ENCODE data around the gene TPD52L2.
"Not testable (repeated sequence)": the region's sequence is repeated elsewhere in the genome, so short reads cannot be mapped to it uniquely, and the experiment has no call there.

The TPD52L2 gene

DNA sequence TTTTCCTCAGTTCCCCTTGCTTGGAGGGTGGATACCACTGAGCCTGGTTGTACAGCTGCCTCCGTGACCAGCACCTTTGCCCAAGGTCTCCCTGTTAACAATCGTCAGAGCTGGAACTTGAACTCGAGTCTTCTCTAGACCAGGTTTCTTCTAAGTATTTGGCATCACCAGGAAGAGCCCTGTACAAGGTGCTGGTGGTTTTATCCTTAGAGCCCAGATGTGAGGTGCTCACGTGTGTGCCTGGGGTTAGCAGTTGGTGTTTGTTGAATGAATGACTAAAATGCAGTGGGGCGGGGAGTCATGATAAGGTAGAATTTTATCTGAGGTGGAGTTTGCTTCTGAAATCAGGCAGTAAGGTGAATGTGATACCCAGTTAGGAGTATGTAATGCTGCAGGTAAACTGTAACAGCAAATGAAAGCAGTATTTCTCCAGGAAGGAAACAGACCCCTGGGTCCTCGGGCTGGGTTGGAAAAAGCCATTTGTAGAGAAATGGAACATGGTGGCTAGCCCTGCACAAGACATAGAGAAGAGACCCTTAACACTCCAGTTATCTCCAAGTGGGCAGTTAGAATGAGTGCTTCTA, 33.0 kb downstream of the TPD52L2 start:
- no peak for DNase-seq

DNA sequence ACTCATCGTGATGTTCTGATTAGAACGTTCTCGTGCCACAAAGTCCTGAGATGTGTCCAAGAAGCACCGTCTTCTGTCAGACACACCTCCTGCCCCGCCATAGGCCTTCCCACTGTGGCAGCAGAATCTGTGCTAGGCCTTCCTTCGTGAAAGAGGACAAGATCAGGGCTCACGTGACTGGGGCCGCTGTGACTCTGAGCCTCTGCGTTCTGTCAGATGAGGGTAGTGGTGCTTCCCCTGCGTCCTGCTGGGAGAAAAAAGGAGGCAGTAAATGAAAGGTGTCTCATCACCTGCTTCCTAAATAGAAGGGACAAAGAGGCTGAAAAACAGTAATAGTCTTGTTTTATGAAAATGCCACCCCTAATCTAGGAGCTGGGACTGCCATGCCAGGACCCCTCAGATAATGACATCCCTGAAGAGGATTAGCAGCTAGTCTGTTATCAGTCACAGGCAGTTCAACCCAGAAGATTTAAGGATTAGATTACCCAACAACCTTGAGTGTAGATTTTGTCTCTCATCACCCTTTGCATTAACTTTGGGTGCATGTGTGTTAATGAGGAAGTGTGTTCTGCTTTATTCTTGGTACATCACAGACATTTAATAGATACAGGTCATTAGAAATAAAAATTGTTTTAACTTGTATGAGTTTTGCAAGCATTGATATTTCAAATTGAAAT, 34.0 kb downstream of the TPD52L2 start:
- DNase-seq = no peak

DNA sequence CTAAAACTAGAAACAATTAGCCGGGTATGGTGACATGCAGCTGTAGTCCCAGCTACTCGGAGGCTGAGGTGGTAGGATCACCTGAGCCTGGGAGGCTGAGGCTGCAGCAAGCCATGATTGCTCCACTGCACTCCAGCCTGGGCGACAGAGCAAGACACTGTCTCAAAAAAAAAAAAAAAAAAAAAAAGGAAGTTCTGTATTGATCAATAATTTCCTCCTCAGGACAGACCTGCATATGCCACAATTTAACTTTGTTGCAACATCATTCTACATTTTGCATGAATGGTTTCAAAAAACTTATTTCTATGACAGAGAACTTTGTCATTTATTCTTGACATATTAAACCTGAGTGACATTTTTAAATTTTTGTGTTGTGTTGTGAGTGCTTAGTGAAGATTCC, 35.3 kb downstream of the TPD52L2 start:
- no peak for DNase-seq

- DNase-seq = no peak
Measured at GRCh38 chr20:63903796-63904561, 38.9 kb downstream of the TPD52L2 start.

DNA sequence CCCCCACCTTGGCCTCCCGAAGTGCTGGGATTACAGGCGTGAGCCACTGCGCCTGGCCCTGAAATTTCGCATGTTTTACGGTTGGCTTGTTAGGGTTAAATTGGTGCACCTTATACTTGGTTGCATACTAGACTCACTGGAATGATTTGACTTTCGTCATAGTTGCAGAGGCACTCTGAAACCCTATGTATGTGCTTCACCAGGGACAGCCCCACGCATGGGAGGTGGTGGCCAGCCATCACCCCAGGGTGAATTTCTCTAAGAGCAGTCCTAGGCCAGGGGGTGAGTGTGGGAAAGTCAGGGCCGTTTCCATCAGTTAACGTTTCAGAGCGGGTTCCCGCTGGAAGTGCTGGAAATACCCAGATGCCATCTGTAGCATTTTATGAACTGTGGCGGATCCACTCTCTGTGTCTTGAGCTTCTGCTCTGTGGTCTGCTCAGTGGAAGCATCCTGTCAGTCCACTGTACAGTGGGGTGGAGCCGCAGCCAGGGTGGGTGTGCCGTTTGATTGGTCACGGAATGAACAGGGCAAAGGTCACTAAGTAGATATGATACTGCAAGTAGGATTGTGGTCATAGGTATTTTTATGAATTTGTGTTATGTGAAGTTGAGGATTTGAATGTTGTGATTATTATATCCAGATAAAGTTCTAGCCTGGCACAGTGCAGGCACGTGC, 43.1 kb downstream of the TPD52L2 start:
- DNase-seq = no peak

GRCh38 chr20:63911176-63911575, 46.1 kb downstream of the TPD52L2 start:
- no peak for DNase-seq

GRCh38 chr20:63913768-63914167, 48.7 kb downstream of the TPD52L2 start:
- no peak for DNase-seq

DNA sequence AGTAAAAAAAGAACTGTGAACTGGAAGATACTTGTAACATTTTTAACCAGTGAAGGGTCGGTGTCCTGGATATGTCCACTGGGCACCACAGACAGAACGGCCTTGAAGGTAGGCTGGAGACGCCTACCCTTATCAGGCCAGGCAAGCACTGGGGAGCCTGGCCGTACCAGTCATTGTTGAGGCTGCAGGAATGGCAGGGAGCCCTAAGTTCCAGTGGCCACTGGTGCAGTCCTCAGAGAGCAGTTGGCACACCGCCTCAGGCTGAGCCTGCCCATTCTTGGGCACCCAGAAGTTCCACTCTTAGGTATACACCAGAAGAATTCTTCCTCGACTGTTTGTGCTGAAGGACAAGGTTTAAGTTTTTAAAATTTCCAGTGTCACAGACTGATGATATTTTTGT, 50.4 kb downstream of the TPD52L2 start:
- DNase-seq = no peak

GRCh38 chr20:63916371-63916939, 51.4 kb downstream of the TPD52L2 start:
- not testable (repeated sequence) for DNase-seq

- DNase-seq = no peak
Measured at GRCh38 chr20:63917811-63918210, 52.7 kb downstream of the TPD52L2 start.

DNA sequence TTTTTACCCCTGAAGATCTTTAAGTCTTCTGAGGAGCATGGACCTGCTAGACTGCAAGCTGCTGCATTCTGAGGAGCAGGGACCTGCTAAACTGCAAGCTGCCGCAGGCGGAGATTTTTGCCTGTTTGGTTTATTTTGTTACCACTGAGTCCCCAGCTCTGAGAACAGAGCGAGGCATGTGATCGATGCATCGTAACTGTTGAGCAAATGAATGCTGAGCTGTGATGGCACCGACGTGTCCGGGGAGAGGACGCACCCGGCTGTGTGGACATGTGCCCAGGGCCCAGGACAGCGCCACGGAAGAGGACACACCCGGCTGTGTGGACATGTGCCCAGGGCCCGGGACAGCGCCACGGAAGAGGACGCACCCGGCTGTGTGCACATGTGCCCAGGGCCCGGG, 54.1 kb downstream of the TPD52L2 start:
- DNase-seq = no peak

DNA sequence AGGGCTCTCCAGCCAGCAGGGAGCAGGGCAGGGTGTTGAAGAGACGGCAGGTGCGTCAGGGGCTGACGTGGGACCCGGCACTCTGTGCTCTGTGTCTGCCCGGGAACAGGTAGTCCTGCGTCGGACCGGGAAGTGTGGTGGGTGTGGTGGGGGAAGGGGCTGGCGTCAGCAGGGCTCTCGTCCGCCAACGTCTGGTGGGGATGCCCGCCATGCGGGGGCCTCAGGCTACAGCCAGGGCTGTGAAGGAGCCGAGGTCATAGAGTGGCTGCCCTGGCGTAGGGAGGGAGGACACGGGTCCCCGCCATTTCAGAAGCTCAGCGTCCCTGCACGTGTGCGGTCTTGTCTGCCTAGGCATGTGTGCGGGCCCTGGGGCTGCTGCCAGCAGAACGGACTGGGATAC, 55.2 kb downstream of the TPD52L2 start:
- DNase-seq = no peak

DNA sequence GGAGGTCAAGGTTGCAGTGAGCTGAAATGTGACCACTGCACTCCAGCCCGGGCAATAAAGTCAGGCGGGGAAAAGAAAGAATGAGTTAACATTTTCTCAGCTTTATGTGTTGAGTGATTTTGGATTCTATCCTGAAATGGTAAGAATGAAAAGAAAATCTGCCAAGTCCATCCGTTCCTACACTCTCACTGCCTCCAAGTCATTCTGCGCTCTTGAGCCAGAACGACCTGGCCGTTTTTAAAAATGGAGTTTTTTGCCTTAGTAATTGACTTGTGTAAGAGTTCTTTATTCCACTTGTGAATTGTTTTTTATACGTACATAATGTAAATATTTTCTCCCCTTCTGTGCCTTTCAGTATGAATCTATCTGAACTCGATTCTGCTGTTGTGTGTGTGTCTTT, 58.6 kb downstream of the TPD52L2 start:
- DNase-seq = no peak

GRCh38 chr20:63924241-63924640, 59.2 kb downstream of the TPD52L2 start:
- DNase-seq = no peak

- no peak for DNase-seq
Measured at GRCh38 chr20:63926298-63926697, 61.2 kb downstream of the TPD52L2 start.

- DNase-seq = no peak
Measured at GRCh38 chr20:63929071-63929470, 64.0 kb downstream of the TPD52L2 start.

DNA sequence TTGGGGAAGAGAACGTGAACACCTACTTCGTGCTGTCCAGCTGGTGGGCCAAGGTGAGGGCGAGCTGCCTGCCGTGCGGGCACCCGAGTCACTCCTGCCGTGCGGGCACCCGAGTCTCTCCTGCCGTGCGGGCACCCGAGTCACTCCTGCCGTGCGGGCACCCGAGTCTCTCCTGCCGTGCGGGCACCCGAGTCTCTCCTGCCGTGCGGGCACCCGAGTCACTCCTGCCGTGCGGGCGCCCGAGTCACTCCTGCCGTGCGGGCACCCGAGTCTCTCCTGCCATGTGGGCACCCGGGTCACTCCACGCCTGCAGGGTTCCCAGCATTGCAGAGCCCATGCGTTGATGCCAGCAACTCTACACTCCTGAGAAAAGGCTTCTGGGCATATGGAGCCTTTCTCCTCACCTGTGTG, 64.4 kb downstream of the TPD52L2 start:
- DNase-seq = not testable (repeated sequence)

DNA sequence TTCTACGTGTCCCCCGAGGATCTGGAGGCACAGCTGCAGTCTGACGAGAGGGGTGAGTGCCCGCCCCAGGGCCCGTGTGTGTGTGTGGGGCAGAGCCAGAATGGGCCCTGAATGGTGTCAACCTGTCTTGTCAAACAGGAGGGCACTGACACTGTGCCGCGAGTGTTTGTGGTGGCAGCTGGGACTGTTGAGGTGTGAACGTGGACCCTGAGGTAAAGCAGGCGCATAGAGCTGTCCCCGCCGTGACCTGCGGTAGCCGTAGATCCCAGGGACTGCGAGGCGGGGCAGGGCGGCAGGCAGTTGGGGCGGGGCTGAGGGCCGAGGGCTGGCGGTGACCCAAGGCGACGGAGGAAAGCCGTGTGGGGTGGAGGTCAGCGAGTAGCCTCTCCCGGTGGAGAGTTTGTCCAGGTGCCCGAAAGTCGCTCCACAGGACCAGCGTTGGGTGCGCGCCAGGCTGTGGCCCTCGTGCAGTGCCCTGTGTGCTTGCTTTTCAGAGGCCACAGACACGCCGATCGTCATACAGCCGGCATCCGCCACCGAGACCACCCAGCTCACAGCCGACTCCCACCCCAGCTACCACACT, 66.0 kb downstream of the TPD52L2 start:
- no peak for DNase-seq

DNA sequence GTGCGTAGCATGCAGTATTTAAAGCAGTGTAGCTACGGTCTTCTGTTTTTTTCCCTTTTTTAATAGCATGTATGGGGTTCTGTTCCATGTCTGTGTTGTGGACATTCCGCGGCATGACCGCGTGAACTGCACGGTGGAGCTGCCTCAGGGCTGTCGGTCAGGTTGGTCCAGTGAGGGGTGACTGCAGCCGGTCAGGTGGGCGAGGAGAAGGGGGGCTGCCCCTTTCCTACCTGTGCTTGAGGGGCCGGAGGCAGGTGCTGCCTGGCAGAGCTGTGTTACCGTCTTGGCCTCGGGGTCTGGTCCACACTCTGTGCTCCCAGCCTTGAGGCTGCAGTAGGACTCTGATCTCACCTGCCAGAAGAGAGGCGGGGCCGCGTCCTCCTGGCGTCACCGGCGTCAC, 66.7 kb downstream of the TPD52L2 start:
- DNase-seq = no peak

- no peak for DNase-seq
Measured at GRCh38 chr20:63932606-63933160, 67.6 kb downstream of the TPD52L2 start.

DNA sequence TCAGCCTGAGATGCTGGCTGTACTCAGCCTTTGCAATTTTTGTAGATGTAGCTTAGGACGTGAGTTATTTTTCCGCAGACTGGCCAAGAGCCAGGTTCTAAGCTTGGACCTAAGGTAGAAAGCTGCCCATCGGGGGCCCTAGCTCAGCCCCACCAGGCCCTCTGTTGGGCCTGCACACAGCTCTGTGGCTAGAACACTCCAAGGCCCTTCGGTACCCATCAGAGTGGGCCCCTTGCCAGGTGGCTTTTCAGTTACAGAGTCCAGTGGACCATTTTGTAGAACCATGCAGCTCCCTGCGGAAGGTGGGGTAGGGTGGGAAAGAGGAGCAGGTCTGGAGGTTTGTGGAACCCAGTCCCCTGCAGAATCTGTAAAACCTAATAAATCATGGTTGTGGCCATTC, 68.6 kb downstream of the TPD52L2 start:
- no peak for DNase-seq

GRCh38 chr20:63934271-63935068, 69.4 kb downstream of the TPD52L2 start:
- peak; percentile 58 for DNase-seq

All from islet precursor cell (in vitro differentiated cells).